BLaER1 treated with 17β-estradiol and CSF1 and Interleukin-3, amounts not matched to agents 10 nM and 100 nM (cell line): ENCODE measurements around the gene MAPKAPK2.

Experiments
- H3K27ac ChIP-seq, 11 experiments: shearing (Covaris generic); formaldehyde crosslinking; 2 replicates each; pipeline ENCODE4 v1.8.1; 2022
- H3K27me3 ChIP-seq, 11 experiments: shearing (Covaris generic); formaldehyde crosslinking; 2 replicates each; pipeline ENCODE4 v1.8.1; 2022
- H3K36me3 ChIP-seq, 11 experiments: shearing (Covaris generic); formaldehyde crosslinking; 2 replicates each; pipeline ENCODE4 v1.8.1; 2022
- H3K4me1 ChIP-seq, 10 experiments: shearing (Covaris generic); formaldehyde crosslinking; 2 replicates each; pipeline ENCODE4 v1.8.1; 2022
- H3K4me2 ChIP-seq, 11 experiments: shearing (Covaris generic); formaldehyde crosslinking; 2 replicates each; pipeline ENCODE4 v1.8.1; 2022
- H3K4me3 ChIP-seq, 10 experiments: shearing (Covaris generic); formaldehyde crosslinking; 2 replicates each; pipeline ENCODE4 v1.8.1; 2022
- H3K9ac ChIP-seq, 11 experiments: shearing (Covaris generic); formaldehyde crosslinking; 2 replicates each; pipeline ENCODE4 v1.8.1; 2022
- H3K9me3 ChIP-seq, 11 experiments: shearing (Covaris generic); formaldehyde crosslinking; replicated peaks in 1 of 11; 2 replicates each; pipeline ENCODE4 v1.8.1; 2022
- H4K20me1 ChIP-seq, 11 experiments: shearing (Covaris generic); formaldehyde crosslinking; 2 replicates each; pipeline ENCODE4 v1.8.1; 2022
- Cebpa-rat ChIP-seq, 11 experiments: shearing (Covaris generic); IDR thresholded peaks; 2 replicates each; pipeline ENCODE4 v1.8.1; 2022

Gene MAPKAPK2

DNA sequence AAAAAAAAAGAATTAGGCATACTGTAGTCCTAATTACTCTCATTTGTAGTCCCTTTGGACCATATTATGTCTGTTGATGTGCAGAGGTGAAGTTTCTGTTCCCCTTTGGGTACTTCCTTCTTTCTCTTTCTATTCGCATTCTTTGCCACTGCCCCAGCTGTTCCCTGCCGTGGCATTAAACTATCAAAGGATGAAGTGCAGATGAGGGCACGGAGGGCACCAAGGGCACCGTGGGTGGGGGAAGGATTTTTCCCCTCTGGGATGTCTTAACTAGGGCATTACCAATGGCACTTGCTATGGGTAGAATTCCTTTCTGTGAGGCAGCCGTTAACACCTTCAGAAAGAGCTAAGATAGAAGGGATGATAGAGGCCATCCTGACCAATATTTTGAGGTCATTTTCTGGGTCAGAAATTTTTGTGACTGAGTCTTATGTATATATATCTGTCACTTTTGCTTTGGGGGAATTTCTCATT lies 4.9 kb upstream of the MAPKAPK2 start:
- Histone ChIP-seq H3K4me1 (peaks cover 60 to 98% (median 91%) of the 10 kb centered on the region in 10 experiments), H3K9ac (0 out of 22 replicates have a peak overlapping the region, but pooled peaks of 1 of the 11 experiments have one; percentile 7), H3K36me3 (no peaks in the 10 kb centered on the region), H4K20me1 (peaks cover 0 to 55% (median 12%) of the 10 kb centered on the region in 11 experiments; a peak in 10 of 22 replicates), H3K4me3 (no peak overlapping the region; a peak in 1 of 20 replicates), H3K9me3 (no peaks in the 10 kb centered on the region), H3K27me3 (peaks cover 0 to 84% (median 0%) of the 10 kb centered on the region in 11 experiments; a peak in 8 of 22 replicates), H3K4me2 (peak overlapping the region; percentile 73 to 98 (median 95)), H3K27ac (peak overlapping the region in 2 of 11 experiments; percentile 4 to 10; a peak in 2 of 22 replicates)
- TF ChIP-seq Cebpa-rat (IDR thresholded peaks at IDR 0.05): no peak

- Histone ChIP-seq H3K36me3 (no peaks in the 10 kb centered on the region), H3K27me3 (peaks cover 0 to 79% (median 0%) of the 10 kb centered on the region in 11 experiments; a peak in 8 of 22 replicates), H3K27ac (peak overlapping the region in 2 of 11 experiments; percentile 4 to 10; a peak in 2 of 22 replicates), H3K4me1 (peaks cover 55 to 93% (median 86%) of the 10 kb centered on the region in 10 experiments), H3K9me3 (no peaks in the 10 kb centered on the region), H4K20me1 (peaks cover 0 to 50% (median 12%) of the 10 kb centered on the region in 11 experiments; a peak in 10 of 22 replicates), H3K9ac (0 out of 22 replicates have a peak overlapping the region, but pooled peaks of 1 of the 11 experiments have one; percentile 7), H3K4me3 (no peak overlapping the region), H3K4me2 (peak overlapping the region; percentile 73 to 98 (median 95))
- no peak for TF ChIP-seq Cebpa-rat (IDR thresholded peaks at IDR 0.05)
These were observed 4.4 kb upstream of the MAPKAPK2 start for GRCh38 chr1:206680279-206680678.

DNA sequence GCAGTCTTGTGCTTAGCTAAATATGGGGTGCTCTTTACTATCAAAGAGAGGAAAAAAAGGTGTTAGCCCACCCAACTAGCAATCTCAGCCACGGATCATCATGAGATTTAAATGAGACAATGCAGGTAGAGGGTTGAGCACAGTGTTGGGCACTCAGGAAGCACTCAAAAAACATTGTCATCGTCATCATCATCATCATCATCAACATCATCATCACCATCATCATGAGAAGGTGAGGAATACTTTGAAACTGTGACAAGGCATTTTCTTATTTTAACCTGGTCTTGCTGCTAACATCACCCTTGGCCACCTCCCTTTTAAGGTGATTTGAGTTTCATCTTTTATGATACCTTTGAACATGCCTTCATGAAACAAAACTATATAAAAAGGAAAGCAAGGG lies 3.3 kb upstream of the MAPKAPK2 start:
- TF ChIP-seq Cebpa-rat (IDR thresholded peaks at IDR 0.05): no peak

GRCh38 chr1:206682111-206682510 lies 2.6 kb upstream of the MAPKAPK2 start:
- Histone ChIP-seq H3K27ac (0 out of 22 replicates have a peak overlapping the region, but pooled peaks of 1 of the 11 experiments have one; percentile 22), H3K4me3 (no peak overlapping the region), H3K4me1 (peaks cover 58 to 79% (median 75%) of the 10 kb centered on the region in 10 experiments)

More for the DNA sequence above, 3.3 kb upstream of the MAPKAPK2 start:
- Histone ChIP-seq H4K20me1 (peaks cover 4 to 55% (median 18%) of the 10 kb centered on the region in 11 experiments; a peak in 18 of 22 replicates), H3K27ac (no peak overlapping the region), H3K4me1 (peaks cover 53 to 82% (median 78%) of the 10 kb centered on the region in 10 experiments), H3K9ac (no peak overlapping the region), H3K36me3 (no peaks in the 10 kb centered on the region; a peak in 1 of 22 replicates), H3K4me2 (peak overlapping the region; percentile 73 to 98 (median 95); a peak in 21 of 22 replicates), H3K9me3 (no peaks in the 10 kb centered on the region), H3K27me3 (peaks cover 0 to 68% (median 0%) of the 10 kb centered on the region in 11 experiments; a peak in 8 of 22 replicates), H3K4me3 (no peak overlapping the region)

GRCh38 chr1:206683313-206683712 lies 1.4 kb upstream of the MAPKAPK2 start:
- Histone ChIP-seq H4K20me1 (peaks cover 24 to 59% (median 38%) of the 10 kb centered on the region in 11 experiments), H3K9me3 (no peaks in the 10 kb centered on the region), H3K27me3 (peaks cover 0 to 50% (median 0%) of the 10 kb centered on the region in 11 experiments; a peak in 8 of 22 replicates), H3K27ac (peak overlapping the region in 3 of 11 experiments; percentile 9 to 35 (median 22); a peak in 5 of 22 replicates), H3K9ac (peak overlapping the region in 5 of 11 experiments; percentile 0 to 72 (median 67); a peak in 7 of 22 replicates), H3K36me3 (peaks cover 0 to 12% (median 0%) of the 10 kb centered on the region in 11 experiments; a peak in 5 of 22 replicates), H3K4me3 (peak overlapping the region in 4 of 10 experiments; percentile 58 to 94 (median 88); a peak in 4 of 20 replicates), H3K4me2 (peak overlapping the region; percentile 93 to 98 (median 95); a peak in 20 of 22 replicates), H3K4me1 (peaks cover 68 to 81% (median 78%) of the 10 kb centered on the region in 10 experiments)
- TF ChIP-seq Cebpa-rat (IDR thresholded peaks at IDR 0.05): no peak

More at GRCh38 chr1:206682111-206682510, 2.6 kb upstream of the MAPKAPK2 start:
- H3K27me3 ChIP-seq: peaks cover 0 to 60% (median 0%) of the 10 kb centered on the region in 11 experiments; a peak in 8 of 22 replicates
- peaks cover 0 to 3% (median 0%) of the 10 kb centered on the region in 11 experiments; a peak in 2 of 22 replicates for H3K36me3 ChIP-seq
- H4K20me1 ChIP-seq: peaks cover 12 to 55% (median 26%) of the 10 kb centered on the region in 11 experiments
- no peaks in the 10 kb centered on the region for H3K9me3 ChIP-seq
- peak overlapping the region; percentile 28 to 98 (median 95); a peak in 21 of 22 replicates for H3K4me2 ChIP-seq
- no peak for TF ChIP-seq Cebpa-rat (IDR thresholded peaks at IDR 0.05)
- peak overlapping the region in 2 of 11 experiments; percentile 10 to 13; a peak in 1 of 22 replicates for H3K9ac ChIP-seq

GRCh38 chr1:206684003-206684402 lies 702 bp upstream of the MAPKAPK2 start:
- Histone ChIP-seq H3K36me3 (peaks cover 0 to 17% (median 3%) of the 10 kb centered on the region in 11 experiments; a peak in 10 of 22 replicates), H3K9me3 (no peaks in the 10 kb centered on the region), H3K4me2 (peak overlapping the region; percentile 93 to 98 (median 95)), H3K27me3 (peaks cover 0 to 43% (median 0%) of the 10 kb centered on the region in 11 experiments; a peak in 8 of 22 replicates), H3K27ac (peak overlapping the region in 3 of 11 experiments; percentile 36 to 42 (median 37); a peak in 1 of 22 replicates), H3K4me1 (peaks cover 74 to 81% (median 78%) of the 10 kb centered on the region in 10 experiments), H3K9ac (peak overlapping the region in 8 of 11 experiments; percentile 0 to 72 (median 62); a peak in 12 of 22 replicates), H4K20me1 (peaks cover 31 to 66% (median 45%) of the 10 kb centered on the region in 11 experiments), H3K4me3 (peak overlapping the region; percentile 58 to 97 (median 88); a peak in 19 of 20 replicates)
- TF ChIP-seq Cebpa-rat (IDR thresholded peaks at IDR 0.05): no peak

- Histone ChIP-seq H3K9ac (peak overlapping the region; percentile 89 to 97 (median 94)), H3K27me3 (peaks cover 0 to 40% (median 0%) of the 10 kb centered on the region in 11 experiments; a peak in 8 of 22 replicates), H3K4me1 (peaks cover 75 to 81% (median 79%) of the 10 kb centered on the region in 10 experiments), H3K4me3 (peak overlapping the region; percentile 69 to 97 (median 88)), H3K36me3 (peaks cover 0 to 27% (median 13%) of the 10 kb centered on the region in 11 experiments; a peak in 13 of 22 replicates), H3K9me3 (no peaks in the 10 kb centered on the region), H4K20me1 (peaks cover 43 to 68% (median 57%) of the 10 kb centered on the region in 11 experiments), H3K4me2 (peak overlapping the region; percentile 82 to 98 (median 93); a peak in 20 of 22 replicates), H3K27ac (peak overlapping the region; percentile 78 to 96 (median 93))
- TF ChIP-seq Cebpa-rat (IDR thresholded peaks at IDR 0.05): no peak
These were observed 646 bp downstream of the MAPKAPK2 start for GRCh38 chr1:206685334-206685768.

DNA sequence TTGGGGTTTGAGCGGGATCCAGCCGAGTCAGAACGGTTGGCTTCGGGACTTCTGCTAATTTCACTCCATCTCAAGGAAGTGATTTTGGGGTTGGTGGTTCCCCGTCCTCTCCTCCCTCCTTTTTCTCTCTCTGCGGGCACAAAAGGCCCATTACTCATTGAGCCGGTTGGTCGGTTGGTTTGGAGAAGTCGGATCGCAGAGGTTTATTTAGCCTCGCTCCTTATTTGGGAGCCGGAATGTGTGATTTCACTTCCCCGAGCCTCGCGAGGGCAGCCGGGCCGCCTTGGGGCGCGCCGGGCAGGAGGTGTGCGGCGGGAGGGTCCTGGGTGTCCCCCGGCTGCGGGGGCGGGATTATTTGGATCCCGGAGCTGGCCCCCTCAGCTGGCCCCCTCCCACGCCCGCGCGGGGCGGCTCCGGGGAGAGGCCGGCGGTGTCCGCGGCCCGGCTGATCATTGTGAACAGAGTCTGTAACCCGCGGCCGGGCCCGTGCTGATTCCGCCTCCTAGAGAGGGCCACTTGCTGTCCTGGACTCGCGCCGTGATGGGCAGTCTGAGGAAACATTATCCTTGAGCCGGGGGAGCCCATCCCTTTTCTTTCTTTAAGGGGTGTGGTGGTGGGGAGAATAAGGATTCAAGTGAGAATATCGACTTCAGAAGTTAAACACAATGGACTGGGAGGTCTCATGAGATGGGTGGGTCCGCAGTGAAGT lies 1.2 kb downstream of the MAPKAPK2 start:
- H3K9ac ChIP-seq: peak overlapping the region; percentile 89 to 97 (median 94)
- H3K9me3 ChIP-seq: no peaks in the 10 kb centered on the region
- TF ChIP-seq Cebpa-rat (IDR thresholded peaks at IDR 0.05): no peak
- H3K4me2 ChIP-seq: peak overlapping the region; percentile 82 to 98 (median 93)
- H4K20me1 ChIP-seq: peaks cover 49 to 74% (median 63%) of the 10 kb centered on the region in 11 experiments
- H3K27me3 ChIP-seq: peaks cover 0 to 35% (median 0%) of the 10 kb centered on the region in 11 experiments; a peak in 8 of 22 replicates
- peaks cover 0 to 33% (median 18%) of the 10 kb centered on the region in 11 experiments; a peak in 13 of 22 replicates for H3K36me3 ChIP-seq
- peak overlapping the region; percentile 69 to 97 (median 88) for H3K4me3 ChIP-seq
- H3K27ac ChIP-seq: peak overlapping the region; percentile 78 to 96 (median 93)
- peaks cover 75 to 81% (median 79%) of the 10 kb centered on the region in 10 experiments for H3K4me1 ChIP-seq
